T follicular helper cell (primary cell): Measurements from ENCODE around the gene CEACAM4.
"Not testable (repeated sequence)": the region's sequence is repeated elsewhere in the genome, so short reads cannot be mapped to it uniquely, and the experiment has no call there.

Experiments
- DNase-seq: peaks from one replicate; pipeline ENCODE4 v3.0.0-alpha.2; 2020; ENCODE audit warnings: low read depth

The CEACAM4 gene

DNA sequence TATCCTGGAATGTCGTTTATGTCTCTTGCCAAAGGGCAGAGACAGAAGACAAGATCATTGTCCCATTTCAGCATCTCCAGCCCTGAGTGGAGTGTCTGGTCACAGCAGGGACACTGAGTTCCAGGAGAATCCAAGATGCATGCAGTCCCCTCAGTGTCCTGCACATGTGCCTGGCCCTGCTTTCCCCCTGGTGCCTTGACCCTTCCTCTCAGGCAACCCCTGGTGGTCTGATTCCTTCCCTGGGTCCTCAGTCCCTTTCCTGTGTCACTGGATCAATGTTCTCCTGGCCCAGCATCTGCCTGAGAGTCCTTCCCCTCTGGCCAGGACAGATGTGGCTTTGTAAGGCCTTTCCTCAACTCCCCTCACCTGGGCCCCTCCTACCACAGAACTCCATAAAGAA lies 41.9 kb downstream of the CEACAM4 start:
- no peak for DNase-seq

DNA sequence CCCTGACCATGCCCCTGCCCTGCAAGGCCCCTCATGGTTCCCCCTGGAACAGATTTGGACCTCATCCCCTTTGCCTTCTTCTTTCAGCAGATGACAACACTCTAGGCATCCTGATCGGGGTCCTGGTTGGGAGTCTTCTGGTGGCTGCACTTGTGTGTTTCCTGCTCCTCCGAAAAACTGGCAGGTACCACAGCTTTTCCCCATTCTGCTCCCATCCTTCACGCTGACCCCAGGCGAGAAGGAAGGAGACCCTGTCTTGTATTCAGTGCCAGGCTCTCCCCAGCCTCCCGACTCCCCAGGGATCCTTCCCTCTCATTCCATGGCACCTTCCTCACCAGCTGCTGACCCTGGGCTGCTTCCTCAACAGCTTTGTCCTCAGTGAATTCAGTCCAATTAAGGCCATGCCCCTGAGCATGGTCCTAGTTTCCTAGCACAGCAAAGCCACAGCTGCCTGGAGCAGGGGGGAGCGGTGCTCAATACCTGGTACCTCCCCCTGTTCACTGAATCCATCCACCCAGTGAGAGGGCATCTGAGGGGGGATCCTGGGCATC lies 42.5 kb downstream of the CEACAM4 start:
- no peak for DNase-seq

DNA sequence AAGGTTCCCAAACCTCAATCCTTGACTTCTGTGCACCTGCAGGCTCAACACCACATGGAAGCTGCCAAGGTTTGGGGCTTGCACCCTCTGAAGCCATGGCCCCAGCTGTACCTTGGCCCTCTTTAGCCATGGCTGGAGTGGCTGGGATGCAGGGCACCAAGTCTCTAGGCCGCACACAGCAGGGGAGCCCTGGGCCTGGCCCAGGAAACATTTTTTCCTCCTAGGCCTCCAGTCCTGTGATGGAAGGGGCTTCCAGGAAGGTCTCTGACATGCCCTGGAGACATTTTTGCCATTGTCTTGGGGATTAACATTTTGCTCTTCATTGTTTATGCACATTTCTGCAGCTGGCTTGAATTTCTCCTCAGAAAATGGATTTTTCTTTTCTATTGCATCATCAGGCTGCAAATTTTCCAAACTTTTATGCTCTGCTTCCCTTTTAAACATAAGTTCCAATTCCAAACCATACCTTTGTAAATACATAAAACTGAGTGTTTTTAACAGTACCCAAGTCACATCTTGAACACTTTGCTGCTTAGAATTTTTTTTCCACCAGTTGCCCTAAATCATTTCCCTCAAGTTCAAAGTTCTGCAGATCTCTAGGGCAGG lies 44.2 kb downstream of the CEACAM4 start:
- DNase-seq: not testable (repeated sequence)

GRCh38 chr19:41581068-41581467 lies 45.8 kb downstream of the CEACAM4 start:
- not testable (repeated sequence) for DNase-seq

DNA sequence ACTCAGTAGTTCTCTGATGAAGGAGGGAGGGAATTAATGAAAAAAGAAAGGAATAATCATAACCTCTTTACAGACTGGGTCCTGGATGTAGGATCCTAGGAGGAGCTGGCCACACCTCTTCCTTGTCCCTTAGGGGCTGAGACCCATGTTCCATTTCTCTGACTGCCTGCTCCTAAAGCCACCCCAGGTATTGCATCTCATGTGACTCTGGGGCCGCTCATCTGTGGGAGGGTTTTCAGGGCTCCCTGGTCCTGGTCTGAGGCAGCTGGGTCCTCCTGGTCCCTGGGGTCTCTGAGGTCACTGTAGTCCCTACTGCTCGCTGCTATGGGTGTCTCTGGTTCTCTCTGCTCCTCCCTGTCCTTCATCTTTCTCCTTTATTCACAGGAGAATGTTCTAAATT lies 48.0 kb downstream of the CEACAM4 start:
- no peak for DNase-seq

DNA sequence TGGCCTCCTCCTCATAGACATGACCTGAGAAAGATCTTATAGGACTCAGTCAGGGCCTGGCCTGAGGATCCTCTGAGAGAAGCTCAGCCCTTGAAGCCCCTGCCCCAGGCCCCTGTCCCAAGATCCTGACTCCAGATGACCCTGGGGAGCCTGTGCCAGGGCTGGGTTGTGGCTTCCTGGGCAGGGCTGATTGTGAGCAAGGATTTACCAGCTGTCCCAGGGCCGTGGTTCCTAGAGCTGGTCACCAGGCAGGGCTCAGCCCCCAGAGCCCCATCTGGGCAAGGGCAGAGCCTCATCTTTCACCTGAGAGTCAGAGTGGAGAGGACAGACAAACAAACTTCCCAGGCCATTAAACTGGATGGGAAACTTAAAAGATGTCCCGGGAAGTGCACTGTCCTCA lies 49.0 kb downstream of the CEACAM4 start:
- no peak for DNase-seq

DNA sequence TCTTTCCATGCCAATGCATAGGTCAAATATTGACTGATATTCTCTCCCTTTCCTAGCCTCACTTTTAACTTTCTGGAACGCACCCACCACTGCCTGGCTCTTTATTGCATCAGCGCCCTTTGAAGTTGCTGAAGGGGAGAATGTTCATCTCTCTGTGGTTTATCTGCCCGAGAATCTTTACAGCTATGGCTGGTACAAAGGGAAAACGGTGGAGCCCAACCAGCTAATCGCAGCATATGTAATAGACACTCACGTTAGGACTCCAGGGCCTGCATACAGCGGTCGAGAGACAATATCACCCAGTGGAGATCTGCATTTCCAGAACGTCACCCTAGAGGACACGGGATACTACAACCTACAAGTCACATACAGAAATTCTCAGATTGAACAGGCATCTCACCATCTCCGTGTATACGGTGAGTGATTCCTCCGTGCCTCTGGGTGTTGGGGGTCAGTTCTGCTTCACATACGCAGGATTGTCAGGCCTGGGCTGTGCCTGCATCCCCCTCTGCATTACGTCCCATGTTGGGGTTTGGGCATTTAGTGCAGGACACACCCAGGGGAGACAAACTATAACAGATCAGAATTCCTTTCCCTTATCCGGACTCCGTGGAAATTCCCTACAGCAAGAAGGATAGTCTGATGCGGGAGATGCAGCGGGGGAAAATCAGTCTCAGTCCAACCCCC lies 49.6 kb downstream of the CEACAM4 start:
- DNase-seq: no peak

- DNase-seq: peak; percentile 21
These were observed 50.9 kb downstream of the CEACAM4 start, which contains the start of gene CEACAM21 for GRCh38 chr19:41575998-41576397. Gene CEACAM21 (plus strand): TSS chr19:41576166. CDS start chr19:41576275, 109 bp downstream.

- DNase-seq: peak; percentile 81
These were observed 56.2 kb downstream of the CEACAM4 start for GRCh38 chr19:41570639-41571112.

GRCh38 chr19:41570179-41570578 lies 56.7 kb downstream of the CEACAM4 start:
- no peak for DNase-seq

DNA sequence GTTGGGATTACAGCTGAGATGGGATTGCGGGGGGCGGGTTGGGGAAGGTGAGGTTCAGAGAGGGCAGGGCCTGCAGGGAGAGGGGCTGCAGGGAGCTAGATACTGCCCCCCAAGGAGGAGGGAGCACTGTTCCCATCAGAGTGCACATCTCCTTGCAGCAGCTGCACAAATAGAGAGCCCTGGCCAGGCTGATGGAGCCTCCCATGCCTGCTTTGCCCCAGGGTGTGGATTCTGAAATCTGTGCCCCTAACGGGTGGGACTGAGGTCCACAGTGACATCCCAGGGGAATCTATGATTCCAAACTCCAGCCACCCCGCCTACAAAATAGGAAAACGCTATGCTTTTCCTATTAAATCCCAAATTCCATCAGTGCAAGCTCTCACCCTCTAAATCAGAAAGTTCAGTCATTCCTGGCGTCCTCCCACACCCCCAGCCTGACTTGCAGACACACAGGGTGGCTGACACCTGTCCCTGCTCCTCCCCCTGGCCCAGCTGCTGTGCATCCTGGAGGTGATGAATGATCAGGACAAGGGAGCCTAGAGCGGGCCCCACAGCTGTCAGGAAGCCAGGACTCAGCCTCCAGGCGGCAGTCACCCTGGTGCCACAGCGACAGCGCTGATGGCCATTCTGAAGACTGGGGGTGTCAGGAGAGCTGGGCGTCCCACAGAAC lies 57.3 kb downstream of the CEACAM4 start:
- no peak for DNase-seq
